ENCODE measurements around the gene NCK1.
A peak's percentile ranks its signal among the peaks of the same experiment; 100 is the strongest.
"Not testable (repeated sequence)": the region's sequence is repeated elsewhere in the genome, so short reads cannot be mapped to it uniquely, and the experiment has no call there.

The NCK1 gene

DNA sequence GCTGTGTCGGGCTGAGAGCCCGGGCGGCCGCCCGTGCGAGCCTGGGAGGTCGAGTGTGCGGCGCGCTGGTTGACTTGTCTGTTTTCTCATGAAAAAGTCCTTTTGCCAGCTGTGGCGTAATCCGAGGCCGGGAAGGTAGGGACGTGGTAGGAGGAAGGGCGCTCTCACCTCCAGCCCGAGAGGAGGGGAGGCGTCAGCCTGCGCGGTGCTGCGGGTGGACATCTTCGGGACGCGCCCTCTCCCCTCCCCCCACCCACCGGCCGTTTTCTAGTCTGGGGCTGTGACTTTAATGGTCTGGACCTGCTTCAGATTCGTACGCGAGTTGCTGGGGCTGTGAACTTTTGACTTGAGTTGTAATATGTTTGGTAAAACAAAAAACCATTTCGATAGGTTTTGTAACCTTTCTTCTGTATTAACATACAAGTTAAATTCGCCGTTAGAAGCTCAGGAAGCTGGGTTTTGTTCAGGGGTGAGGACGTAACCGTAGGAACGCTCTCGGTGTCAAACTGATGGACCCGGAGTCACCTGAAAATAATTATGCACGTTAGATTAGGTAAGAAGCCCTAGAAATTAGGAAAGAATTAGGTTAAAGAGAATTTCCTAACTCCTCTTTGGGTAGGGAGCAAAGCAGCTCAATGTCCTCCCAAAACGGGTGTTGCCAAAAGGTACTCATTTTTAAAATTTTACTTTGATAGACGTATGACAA is 762 bp downstream of the NCK1 start:
- peak; percentile 76 for DNase-seq

DNA sequence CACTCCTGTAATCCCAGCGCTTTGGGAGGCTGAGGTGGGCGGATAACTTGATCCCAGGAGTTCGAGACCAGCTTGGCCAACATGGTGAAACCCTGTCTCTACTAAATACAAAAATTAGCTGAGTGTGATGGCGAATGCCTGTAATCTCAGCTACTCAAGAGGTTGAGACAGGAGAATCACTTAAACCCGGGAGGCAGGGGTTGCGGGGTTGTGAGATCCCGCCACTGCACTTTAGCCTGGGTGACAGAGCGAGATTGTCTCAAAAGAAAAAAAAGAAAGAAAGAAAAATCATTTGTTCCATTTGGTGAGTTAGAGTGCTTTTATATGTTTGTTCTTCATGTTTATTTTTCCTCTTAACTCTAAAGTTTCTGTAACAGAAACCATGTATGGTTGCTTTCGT is 7.3 kb downstream of the NCK1 start:
- no peak for DNase-seq

DNA sequence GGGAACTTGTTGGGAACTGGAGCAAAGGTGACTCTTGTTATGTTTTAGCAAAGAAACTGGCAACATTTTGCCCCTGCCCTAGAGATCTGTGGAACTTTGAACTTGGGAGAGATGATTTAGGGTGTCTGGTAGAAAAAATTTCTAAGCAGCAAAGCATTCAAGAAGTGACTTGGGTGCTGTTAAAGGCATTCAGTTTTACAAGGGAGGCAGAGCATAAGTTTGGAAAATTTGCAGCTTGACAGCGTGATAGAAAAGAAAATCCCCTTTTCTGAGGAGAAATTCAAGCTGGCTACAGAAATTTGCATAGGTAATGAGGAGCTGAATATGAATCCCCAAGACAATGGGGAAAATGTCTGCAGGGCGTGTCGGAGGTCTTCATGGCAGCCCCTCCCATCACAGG is 10.2 kb downstream of the NCK1 start:
- not testable (repeated sequence) for DNase-seq

DNA sequence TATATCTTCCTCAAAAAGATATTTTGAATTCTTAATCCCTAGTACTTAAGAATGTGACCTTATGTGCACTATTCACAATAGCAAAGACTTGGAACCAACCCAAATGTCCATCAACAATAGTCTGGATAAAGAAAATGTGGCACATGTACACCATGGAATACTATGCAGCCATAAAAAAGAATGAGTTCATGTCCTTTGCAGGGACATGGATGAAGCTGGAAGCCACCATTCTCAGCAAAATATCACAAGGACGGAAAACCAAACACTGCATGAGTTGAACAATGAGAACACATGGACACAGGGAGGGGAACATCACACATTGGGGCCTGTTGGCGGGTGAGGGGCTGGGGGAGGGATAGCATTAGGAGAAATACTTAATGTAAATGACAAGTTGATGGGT is 17.5 kb downstream of the NCK1 start:
- not testable (repeated sequence) for DNase-seq

DNA sequence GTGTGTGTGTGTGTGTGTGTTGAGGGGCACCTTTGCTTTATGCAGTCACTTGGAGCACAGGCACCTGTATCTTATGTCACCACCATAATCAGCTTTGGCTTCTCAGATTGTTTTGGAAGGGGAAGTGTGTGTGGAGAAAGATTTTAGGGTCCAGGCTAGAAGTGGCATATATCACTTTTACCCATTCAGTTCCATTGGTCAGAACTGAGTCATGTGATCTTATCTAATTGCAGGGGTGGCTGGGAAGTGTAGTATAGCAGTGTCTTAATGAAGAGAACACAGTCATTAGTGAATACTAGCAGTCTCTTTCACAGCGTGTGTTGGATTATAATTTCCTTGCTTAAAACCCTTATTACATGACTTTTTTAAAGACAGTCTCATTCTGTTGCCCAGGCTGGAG is 20.6 kb downstream of the NCK1 start:
- DNase-seq, result peak; percentile 68

DNA sequence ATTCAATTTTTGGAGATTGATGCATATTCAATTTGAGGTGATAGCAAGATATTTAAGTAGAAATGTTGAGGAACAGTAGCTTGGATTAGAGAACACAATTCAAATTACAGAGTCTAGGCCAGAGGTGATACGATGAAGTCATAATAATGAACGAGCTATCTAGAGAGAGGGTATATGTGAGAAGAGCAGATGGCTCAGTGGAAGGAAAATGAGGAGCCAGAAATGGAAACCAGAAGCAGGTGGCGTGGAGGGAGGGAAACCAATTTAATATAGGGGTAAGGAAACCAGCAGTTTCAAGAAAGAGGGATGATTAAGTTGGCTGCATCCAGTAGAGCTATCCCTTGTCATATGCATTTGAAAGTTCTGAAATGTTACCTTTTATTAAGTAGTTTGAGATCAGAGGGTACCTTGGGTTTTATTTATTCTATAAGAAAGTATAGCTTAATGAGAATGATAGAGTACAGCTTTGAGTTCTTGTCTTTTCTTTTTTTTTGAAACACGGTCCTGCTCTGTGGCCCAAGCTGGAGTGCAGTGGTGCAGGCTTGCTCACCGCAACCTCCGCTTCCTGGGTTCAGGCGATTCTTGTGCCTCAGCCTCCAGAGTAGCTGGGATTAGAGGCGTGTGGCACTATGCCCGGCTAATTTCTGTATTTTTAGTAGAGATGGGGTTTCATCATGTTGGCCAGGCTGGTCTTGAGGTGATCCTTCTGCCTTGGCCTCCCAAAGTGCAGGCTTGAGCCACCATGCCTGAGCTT is 22.1 kb downstream of the NCK1 start:
- DNase-seq, result peak; percentile 91

DNA sequence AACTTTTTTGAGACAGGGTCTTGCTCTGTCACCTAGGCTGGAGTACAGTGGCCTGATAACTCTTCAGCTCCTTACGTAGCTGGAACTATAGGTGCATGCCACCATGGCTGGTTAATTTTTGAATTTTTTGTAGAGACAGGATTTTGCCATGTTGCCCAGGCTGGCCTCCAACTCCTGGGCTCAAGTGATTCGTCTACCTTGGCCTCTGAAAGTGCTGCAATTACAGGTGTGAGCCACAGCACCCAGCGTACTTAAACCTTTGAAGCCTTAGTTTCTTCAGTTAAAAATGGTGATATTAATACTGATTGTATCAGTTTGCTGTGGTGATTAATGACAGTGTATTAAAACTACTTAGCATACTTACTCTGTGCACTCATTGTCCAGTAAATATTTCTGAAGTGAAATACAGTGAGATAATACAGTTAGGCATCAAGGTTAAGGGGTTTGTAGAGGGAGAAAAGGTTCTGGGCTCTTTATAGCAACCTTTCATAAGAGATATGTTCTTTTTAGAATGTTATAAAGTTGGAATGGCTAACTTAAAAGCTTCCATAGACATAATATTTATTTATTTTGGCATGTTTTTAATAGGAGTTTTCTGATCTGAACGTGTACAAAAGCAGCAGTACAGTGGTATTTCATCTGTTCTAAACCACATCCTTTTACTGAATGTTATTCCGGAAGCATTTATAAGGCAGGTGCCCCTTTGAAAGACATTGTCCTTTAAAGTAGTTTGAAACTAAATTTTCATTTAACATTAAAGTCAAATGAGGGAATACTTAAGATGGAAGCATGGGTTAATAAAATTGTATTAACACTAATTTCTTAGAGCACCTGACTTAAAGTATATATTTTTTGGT is 23.6 kb downstream of the NCK1 start:
- peak; percentile 3 for DNase-seq

DNA sequence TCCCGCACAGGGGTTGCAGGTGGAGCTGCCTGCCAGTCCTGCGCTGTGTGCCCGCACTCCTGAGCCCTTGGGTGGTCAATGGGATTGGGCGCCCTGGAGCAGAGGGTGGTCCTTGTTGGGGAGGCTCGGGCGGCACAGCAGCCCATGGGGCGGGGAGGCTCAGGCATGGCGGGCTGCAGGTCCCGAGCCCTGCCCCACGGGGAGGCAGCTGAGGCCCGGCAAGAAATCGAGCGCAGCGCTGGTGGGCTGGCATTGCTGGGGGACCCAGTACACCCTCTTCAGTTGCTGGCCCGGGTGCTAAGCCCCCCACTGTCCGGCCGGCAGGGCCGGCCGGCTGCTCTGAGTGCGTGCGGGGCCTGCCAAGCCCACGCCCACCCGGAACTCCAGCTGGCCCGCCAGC is 27.9 kb downstream of the NCK1 start:
- no peak for DNase-seq

DNA sequence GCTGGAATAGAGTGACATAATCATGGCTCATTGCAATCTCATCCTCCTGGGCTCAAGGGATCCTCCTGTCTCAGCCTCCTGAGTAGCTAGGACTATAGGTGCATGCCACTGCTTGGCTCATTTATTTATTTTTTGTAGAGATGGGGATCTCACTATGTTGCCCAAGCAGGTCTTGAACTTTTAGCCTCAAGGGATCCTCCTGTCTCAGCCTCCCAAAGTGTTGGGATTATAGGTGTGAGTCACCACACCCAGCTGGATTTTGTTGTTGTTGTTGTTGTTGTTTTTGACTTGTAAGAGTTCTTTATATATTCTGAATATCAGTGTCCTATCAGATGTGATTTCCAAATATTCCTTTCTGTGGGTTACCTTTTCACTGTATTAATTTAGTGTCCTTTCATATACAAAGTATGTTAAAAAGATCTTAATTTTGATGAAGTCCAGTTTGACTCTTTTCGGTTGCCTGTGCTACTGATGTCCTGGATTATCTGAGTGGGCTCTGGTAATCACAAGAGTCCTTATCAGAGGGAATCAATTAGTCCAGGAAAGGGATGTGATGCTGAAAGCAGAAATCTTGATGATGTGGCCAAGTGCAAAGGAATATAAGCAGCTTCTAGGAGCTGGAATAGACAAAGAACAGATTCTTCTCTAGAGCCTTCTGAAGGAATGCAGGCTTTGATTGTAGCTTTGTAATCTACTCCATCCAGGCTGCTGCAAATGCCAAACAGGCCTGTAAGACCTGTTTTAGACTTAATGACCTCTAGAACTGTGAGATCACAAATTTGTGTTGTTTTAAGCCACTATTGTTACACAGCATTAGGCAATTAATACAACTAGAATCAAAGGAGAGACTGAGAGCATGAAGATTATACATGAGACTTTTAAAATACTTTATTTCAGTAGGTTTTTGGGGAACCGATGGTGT is 30.2 kb downstream of the NCK1 start:
- DNase-seq, result no peak

DNA sequence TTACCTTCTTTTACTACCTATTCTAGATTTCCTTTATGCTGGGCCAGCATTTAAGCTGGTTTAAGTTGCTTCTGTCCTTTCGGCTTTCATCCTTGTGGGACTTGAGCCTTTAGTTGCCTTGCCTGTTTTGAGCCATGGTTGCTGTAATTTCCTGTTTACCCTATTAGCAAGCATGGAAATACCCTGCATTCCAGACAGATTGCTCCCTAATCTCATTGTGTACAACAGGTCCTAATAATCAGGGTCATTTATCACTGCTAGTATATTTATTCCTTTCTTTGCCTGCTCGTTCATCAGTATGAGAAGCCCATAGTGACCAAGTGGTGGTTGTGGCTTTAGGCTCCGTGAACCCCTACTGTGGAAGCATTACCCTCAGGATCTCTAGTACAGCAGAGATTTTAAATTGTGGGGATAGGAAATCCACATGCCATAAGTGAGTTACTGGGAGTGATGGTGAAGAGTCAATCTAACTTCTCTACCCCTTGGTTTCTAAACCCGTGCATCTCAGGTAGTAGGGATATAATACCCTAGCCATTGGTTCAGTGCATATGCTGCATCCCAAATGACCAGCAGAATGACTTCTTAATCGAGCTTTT is 31.9 kb downstream of the NCK1 start:
- DNase-seq, result no peak

DNA sequence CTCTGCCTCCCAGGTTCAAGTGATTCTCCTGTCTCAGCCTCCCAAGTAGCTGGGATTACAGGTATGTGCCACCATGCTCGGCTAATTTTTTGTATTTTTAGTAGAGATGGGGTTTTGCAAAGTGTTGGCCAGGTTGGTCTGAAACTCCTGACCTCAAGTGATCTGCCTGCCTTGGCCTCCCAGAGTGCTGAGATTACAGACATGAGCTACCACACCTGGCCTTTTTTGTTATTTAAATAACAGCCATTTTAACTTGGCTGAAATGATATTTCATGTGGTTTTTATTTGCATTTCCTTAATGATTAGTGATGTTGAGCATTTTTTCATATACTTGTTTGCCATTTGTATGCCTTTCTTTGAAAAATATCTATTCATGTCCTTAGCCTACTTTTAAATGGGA is 35.2 kb downstream of the NCK1 start:
- DNase-seq, result peak; percentile 3

DNA sequence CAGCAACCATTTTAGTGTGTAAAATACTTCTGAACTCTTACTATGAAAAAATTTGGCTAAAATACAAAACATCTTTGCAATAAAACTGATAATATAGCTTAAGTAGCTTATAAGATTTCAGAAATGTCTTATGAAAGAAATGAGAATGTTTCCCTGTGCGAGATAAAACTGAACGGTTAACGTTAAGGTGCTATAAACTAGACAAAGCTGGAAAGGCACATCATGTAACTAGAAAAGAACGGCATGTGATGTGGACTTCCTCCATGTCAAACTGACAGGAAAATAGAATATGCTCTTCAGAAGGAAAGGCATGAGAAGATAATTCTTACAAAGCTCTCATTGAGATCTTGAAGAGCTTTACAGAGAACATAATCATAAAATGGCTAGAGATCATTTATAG is 36.5 kb downstream of the NCK1 start:
- no peak for DNase-seq

DNA sequence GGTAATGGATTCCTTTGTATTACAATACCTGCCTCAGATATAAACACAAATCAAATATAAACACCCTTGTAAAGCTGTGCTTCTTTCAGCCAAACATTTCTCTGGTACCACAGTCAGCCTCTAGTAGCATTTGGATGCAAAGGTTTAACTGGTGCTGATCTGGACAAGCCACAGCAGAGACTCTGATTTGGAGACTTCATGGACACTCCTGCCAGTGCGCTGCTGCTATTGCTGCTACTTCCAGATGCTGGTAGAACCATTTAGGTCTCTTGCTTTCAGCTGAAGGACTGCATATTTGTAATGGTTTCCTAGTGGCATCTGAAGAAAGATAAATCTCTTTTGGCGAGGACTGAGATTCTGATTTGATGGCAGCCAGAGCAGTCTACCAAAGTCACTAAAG is 36.9 kb downstream of the NCK1 start:
- no peak for DNase-seq

DNA sequence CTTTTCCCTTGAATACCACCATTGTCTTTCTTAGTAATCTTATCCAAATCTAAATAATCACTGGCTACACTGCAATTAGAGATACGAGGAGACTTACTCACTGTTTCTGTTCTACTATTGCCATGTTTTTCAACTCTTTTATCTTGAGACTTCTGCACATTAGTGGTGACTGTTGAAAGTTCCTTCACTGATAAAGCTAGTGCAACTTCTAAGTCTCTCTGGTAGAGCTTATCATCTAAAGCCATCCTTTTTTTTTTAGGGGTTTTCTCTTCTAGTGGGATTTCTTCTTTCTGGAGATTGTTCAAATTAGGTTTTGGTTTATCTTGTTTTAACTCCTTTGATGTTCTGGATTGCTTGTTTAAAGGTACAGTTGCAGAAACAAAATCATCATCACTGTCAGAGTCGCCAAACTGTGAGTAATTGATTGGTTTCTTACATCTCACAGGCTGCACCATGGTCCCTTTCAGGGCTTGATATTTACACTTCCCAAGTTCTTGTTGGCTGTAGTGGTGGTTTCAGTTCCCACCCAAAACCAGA is 37.7 kb downstream of the NCK1 start:
- no peak for DNase-seq

DNA sequence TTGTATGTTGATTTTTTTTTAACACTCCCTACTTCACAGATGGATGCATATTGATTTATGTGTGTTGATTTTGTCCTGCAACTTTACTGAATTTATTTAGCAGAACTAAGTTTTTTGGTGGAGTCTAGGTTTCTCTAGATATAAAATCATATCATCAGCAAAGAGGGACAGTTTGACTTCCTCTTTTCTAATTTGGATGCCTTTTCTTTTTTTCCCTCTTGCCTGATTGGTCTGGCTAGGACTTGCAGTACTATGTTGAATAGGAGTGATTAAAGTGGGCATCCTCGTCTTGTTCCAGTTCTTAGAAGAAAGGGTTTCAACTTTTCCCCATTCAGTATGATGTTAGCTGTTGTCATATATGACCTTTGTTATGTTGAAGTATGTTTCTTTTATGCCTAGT is 38.7 kb downstream of the NCK1 start:
- not testable (repeated sequence) for DNase-seq

DNA sequence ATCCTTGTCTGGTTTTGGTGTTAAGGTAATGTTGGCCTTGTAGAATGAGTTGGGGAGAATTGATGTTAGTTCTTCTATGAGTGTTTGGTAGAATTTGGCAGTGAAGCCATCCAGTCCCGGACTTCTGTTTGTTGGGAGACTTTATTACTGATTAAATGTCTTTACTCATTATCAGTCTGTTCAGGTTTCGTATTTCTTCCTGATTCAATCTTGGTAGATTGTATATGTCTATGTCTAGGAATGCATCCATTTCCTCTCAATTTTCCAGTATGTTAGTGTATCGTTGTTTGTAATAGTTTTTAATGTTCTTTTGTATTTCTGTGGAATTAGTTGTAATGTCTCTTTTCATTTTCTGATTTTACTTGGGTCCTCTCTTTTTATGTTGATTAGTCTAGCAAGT is 39.4 kb downstream of the NCK1 start:
- no peak for DNase-seq

DNA sequence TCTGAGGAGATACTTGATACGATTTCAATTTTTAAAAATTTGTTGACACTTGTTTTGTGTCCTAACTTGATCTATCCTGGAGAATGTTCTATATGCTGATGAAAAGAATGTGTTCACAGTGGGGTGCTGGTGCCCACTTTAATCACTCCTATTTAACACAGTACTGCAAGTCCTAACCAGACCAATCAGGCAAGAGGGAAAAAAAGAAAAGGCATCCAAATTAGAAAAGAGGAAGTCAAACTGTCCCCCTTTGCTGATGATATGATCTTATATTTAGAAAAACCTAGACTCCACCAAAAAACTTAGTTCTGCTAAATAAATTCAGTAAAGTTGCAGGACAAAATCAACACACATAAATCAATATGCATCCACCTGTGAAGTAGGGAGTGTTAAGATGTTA is 40.5 kb downstream of the NCK1 start:
- not testable (repeated sequence) for DNase-seq

DNA sequence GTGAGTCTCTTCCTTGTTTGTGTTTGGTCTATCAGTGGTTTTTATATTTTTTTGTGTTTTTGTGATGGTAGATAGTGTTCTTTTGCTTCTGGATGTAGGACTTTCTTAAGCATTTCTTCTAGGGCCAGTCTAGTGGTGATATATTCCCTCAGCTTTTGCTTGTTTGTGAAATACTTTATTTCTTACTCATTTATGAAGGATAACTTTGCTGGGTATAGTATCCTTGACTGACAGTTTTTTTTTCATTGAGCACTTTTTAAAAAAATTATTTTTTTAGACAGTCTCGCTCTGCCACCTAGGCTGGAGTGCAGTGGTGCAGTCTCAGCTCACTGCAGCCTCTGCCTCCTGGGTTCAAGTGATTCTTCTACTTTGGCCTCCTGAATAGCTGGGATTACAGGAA is 41.9 kb downstream of the NCK1 start:
- no peak for DNase-seq

DNA sequence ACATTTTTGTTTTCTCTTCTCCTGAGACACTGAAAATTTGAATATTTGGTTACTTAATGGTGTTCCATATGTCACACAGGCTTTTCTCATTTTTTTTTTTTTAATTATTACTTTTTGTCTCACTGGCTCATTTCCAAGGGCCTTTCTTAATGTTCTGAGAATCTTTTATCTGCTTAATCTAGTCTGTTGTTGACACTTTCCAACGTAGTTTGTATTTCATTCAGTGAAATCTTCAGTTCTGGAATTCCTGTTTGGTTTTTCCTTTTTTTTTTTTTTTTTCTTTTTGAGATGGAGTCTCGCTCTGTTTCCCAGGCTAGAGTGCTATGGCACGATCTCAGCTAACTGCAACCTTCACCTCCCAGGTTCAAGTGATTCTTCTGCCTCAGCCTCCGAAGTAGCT is 42.7 kb downstream of the NCK1 start:
- no peak for DNase-seq

DNA sequence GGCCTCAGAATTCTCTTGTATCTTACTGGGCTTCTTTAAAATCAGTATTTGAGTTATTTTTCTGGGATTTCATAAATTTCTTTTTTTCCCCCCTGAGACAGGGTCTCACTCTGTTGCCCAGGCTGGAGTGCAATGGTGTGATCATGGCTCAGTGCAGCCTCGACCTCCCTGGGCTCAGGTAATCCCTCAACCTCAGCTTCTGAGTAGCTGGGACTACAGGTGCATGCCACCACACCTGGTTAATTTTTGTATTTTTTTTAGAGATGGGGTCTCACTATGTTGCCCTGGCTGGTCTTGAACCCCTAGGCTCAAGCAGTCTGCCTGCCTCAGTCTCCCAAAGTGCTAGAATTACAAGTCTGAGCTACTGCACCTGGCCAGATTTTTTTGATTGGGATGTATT is 43.5 kb downstream of the NCK1 start:
- DNase-seq, result no peak

DNA sequence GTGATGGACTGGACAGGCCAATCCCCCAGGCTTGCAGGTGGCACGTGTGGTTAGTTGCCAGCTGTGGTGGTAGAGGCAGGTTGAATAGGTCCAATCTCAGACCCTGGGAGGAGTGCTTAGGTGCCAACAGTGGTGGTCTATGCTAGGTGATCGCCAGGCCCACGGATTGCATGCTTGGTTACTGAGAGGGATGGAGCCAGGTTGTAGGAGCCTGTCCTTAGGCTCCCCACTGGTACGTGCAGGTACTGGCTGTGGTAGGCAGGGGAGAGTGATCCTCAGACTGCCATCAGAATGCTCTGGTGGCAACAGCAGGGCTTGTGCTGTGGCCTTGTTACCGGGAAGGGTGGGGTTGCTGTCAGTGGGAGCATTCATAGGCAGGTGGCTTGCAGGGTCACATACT is 44.7 kb downstream of the NCK1 start:
- no peak for DNase-seq

DNA sequence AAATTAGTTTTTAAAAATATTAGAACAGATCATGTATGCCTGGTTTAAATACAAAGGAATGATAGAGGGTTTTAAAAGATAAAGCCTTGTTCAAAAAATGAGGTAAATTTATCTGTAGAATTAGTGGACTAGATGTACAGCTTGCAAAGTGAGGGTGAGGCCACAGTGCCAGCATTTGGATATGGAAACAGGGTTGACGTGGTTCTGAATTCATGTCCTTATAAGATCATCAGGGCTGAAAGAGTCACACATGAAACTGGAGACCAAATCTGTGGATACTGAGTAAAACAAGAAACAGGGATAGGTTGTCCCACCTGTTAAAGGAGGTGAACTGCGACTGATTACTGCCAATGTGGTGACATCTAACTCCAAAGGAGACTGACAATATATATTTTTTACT is 46.3 kb downstream of the NCK1 start:
- DNase-seq, result no peak
